Measurements from ENCODE around the gene RFC1.
"Not testable (repeated sequence)": the region's sequence is repeated elsewhere in the genome, so short reads cannot be mapped to it uniquely, and the experiment has no call there.

The RFC1 gene

GRCh38 chr4:39365830-39366771 lies at the start of gene RFC1:
Gene RFC1 (minus strand): TSS chr4:39366362. CDS start chr4:39366241, 121 bp downstream.
- peak; percentile 90 for DNase-seq (ENCODE audit: low spot score)

GRCh38 chr4:39415678-39416283 lies 49.6 kb upstream of the RFC1 start:
- DNase-seq (ENCODE audit: low spot score) = no peak

- not testable (repeated sequence) for DNase-seq (ENCODE audit: low spot score)
These were observed 45.4 kb upstream of the RFC1 start for GRCh38 chr4:39411561-39411960.

GRCh38 chr4:39410415-39410814 lies 44.3 kb upstream of the RFC1 start:
- DNase-seq (ENCODE audit: low spot score) = no peak

- DNase-seq (ENCODE audit: low spot score) = no peak
These were observed 41.4 kb upstream of the RFC1 start for GRCh38 chr4:39407584-39407885.

GRCh38 chr4:39406763-39407583 lies 40.8 kb upstream of the RFC1 start, which contains the start of gene KLB:
Gene KLB (plus strand): TSS chr4:39406930. CDS start chr4:39406950, 20 bp downstream.
- DNase-seq (ENCODE audit: low spot score) = no peak

GRCh38 chr4:39401640-39402039 lies 35.5 kb upstream of the RFC1 start:
- DNase-seq (ENCODE audit: low spot score) = not testable (repeated sequence)

GRCh38 chr4:39394706-39395105 lies 28.5 kb upstream of the RFC1 start:
- no peak for DNase-seq (ENCODE audit: low spot score)

- no peak for DNase-seq (ENCODE audit: low spot score)
These were observed 24.4 kb upstream of the RFC1 start for GRCh38 chr4:39390603-39391002.

- DNase-seq (ENCODE audit: low spot score) = no peak
These were observed 18.4 kb upstream of the RFC1 start for GRCh38 chr4:39384563-39384962.

- no peak for DNase-seq (ENCODE audit: low spot score)
These were observed 17.5 kb upstream of the RFC1 start for GRCh38 chr4:39383690-39384089.

- DNase-seq (ENCODE audit: low spot score) = no peak
These were observed 9.3 kb upstream of the RFC1 start for GRCh38 chr4:39375478-39375877.

GRCh38 chr4:39371209-39371608 lies 5.0 kb upstream of the RFC1 start:
- not testable (repeated sequence) for DNase-seq (ENCODE audit: low spot score)

- no peak for DNase-seq (ENCODE audit: low spot score)
These were observed 3.1 kb upstream of the RFC1 start for GRCh38 chr4:39369301-39369700.

- DNase-seq (ENCODE audit: low spot score) = no peak
These were observed 1.0 kb upstream of the RFC1 start for GRCh38 chr4:39367166-39367565.

- no peak for DNase-seq (ENCODE audit: low spot score)
These were observed 802 bp downstream of the RFC1 start for GRCh38 chr4:39365360-39365759.

- DNase-seq (ENCODE audit: low spot score) = no peak
These were observed 2.3 kb downstream of the RFC1 start for GRCh38 chr4:39363773-39364393.

- no peak for DNase-seq (ENCODE audit: low spot score)
These were observed 3.3 kb downstream of the RFC1 start for GRCh38 chr4:39362827-39363226.

- DNase-seq (ENCODE audit: low spot score) = not testable (repeated sequence)
These were observed 5.6 kb downstream of the RFC1 start for GRCh38 chr4:39360611-39361010.

GRCh38 chr4:39357002-39357401 lies 9.2 kb downstream of the RFC1 start:
- DNase-seq (ENCODE audit: low spot score) = no peak

GRCh38 chr4:39354254-39354552 lies 12.0 kb downstream of the RFC1 start:
- no peak for DNase-seq (ENCODE audit: low spot score)
